Measurements from ENCODE around the gene ARL13A. TPM values are rescaled to one million over a fixed set of nuclear protein-coding genes. Genes with fewer than 3 reads are reported as not detected.
A peak's percentile ranks its signal among the peaks of the same experiment; 100 is the strongest.

ARL13A gene
- total and polyA plus RNA-seq, 2 donors (not counting 1 experiment from before 2014, with no cell fraction given) = not detected

DNA sequence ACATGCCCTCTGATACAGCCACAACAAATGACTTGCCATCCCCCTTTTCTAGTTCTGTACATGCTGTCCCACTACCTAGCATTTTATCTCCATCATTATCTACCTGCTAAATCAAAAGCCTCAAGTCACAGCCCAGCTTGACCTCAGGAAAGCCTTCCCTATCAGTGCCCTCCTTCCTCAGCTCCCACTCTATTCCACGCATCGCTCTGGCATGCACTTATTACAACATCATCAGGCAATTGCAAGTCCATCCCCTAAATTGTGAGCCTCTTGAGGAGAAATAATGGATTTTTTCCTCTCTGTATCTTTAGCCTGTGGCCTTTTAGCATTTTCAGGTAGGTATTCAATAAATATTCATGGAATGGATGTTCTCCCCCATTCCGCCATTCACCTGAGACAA lies 5.7 kb downstream of the ARL13A start:
- no peaks in the 10 kb centered on the region for H3K36me3 ChIP-seq (ENCODE audit: control insufficient read depth, insufficient read depth, low read length)
- H3K9ac ChIP-seq (ENCODE audit: insufficient read depth, low read length) = no peak overlapping the region
- no peaks in the 10 kb centered on the region for H3K27me3 ChIP-seq (ENCODE audit: control insufficient read depth, insufficient read depth, low read length)
- no peak overlapping the region for H3K4me2 ChIP-seq (ENCODE audit: extremely low read depth, insufficient read depth, low read length)
- H3K9me3 ChIP-seq (ENCODE audit: control insufficient read depth, insufficient read depth, low read depth, low read length) = no peaks in the 10 kb centered on the region
- H4K20me1 ChIP-seq (ENCODE audit: control insufficient read depth, extremely low read depth, insufficient read depth, low read length) = no peaks in the 10 kb centered on the region
- no peak for TF ChIP-seq EZH2 (IDR thresholded peaks at IDR 0.05; ENCODE audit: low read length, missing control alignments)
- TF ChIP-seq, protein P1, sequence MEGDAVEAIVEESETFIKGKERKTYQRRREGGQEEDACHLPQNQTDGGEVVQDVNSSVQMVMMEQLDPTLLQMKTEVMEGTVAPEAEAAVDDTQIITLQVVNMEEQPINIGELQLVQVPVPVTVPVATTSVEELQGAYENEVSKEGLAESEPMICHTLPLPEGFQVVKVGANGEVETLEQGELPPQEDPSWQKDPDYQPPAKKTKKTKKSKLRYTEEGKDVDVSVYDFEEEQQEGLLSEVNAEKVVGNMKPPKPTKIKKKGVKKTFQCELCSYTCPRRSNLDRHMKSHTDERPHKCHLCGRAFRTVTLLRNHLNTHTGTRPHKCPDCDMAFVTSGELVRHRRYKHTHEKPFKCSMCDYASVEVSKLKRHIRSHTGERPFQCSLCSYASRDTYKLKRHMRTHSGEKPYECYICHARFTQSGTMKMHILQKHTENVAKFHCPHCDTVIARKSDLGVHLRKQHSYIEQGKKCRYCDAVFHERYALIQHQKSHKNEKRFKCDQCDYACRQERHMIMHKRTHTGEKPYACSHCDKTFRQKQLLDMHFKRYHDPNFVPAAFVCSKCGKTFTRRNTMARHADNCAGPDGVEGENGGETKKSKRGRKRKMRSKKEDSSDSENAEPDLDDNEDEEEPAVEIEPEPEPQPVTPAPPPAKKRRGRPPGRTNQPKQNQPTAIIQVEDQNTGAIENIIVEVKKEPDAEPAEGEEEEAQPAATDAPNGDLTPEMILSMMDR (conservative IDR thresholded peaks at IDR 0.05 in 1 of 2, IDR thresholded peaks at IDR 0.05 in 1 of 2; ENCODE audit: low read depth in 1 of 2, low read length in 2 of 2) = no peak
- H3K79me2 ChIP-seq (ENCODE audit: control insufficient read depth, insufficient read depth, low read length) = no peaks in the 10 kb centered on the region
- H3K27ac ChIP-seq (ENCODE audit: insufficient read depth, low read length) = no peak overlapping the region
- DNase-seq (ENCODE audit: low read depth in 2 of 2) = peak; percentile 25 to 33
- no peaks in the 10 kb centered on the region for H3K4me1 ChIP-seq (ENCODE audit: control insufficient read depth, extremely low read depth, insufficient read depth, low read length)
- no peak overlapping the region for H3K4me3 ChIP-seq (replicated peaks in 1 of 4; ENCODE audit: control extremely low read depth in 1 of 4, insufficient read depth in 1 of 4, low read depth in 3 of 4, low read length in 4 of 4)
- H2AFZ ChIP-seq (ENCODE audit: low read length) = no peak overlapping the region

DNA sequence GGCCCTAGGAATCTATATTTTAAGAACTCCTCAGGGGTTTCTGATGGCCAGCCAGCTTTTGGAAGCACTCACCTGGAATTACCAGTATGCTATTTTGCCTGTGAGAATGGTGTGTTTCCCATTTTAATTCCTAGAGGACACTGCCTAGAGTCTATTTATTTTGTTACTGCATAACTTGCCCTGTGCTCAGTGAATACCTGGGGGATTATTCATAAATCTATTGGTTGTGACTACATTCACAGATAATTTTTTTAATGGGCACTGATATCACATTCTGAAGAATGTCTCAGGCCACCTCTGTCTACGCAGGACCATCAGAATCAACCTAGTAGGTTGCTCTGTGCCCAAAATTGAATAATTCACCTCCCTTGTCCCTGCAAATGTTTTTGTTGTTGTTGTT lies 6.7 kb downstream of the ARL13A start:
- H3K9me3 ChIP-seq (ENCODE audit: control insufficient read depth, insufficient read depth, low read depth, low read length) = no peaks in the 10 kb centered on the region
- H3K27ac ChIP-seq (ENCODE audit: insufficient read depth, low read length) = no peak overlapping the region
- H2AFZ ChIP-seq (ENCODE audit: low read length) = no peak overlapping the region
- H3K9ac ChIP-seq (ENCODE audit: insufficient read depth, low read length) = no peak overlapping the region
- no peaks in the 10 kb centered on the region for H3K27me3 ChIP-seq (ENCODE audit: control insufficient read depth, insufficient read depth, low read length)
- DNase-seq (ENCODE audit: low read depth in 2 of 2) = peak in 1 of 2 donors; percentile 29
- no peak overlapping the region for H3K4me2 ChIP-seq (ENCODE audit: extremely low read depth, insufficient read depth, low read length)
- no peaks in the 10 kb centered on the region for H3K79me2 ChIP-seq (ENCODE audit: control insufficient read depth, insufficient read depth, low read length)
- no peak overlapping the region for H3K4me3 ChIP-seq (replicated peaks in 1 of 4; ENCODE audit: control extremely low read depth in 1 of 4, insufficient read depth in 1 of 4, low read depth in 3 of 4, low read length in 4 of 4)
- H3K36me3 ChIP-seq (ENCODE audit: control insufficient read depth, insufficient read depth, low read length) = no peaks in the 10 kb centered on the region
- H3K4me1 ChIP-seq (ENCODE audit: control insufficient read depth, extremely low read depth, insufficient read depth, low read length) = no peaks in the 10 kb centered on the region
- TF ChIP-seq, protein P1 (conservative IDR thresholded peaks at IDR 0.05 in 1 of 2, IDR thresholded peaks at IDR 0.05 in 1 of 2; ENCODE audit: low read depth in 1 of 2, low read length in 2 of 2) = no peak
- TF ChIP-seq EZH2 (IDR thresholded peaks at IDR 0.05; ENCODE audit: low read length, missing control alignments) = no peak
- no peaks in the 10 kb centered on the region for H4K20me1 ChIP-seq (ENCODE audit: control insufficient read depth, extremely low read depth, insufficient read depth, low read length)

DNA sequence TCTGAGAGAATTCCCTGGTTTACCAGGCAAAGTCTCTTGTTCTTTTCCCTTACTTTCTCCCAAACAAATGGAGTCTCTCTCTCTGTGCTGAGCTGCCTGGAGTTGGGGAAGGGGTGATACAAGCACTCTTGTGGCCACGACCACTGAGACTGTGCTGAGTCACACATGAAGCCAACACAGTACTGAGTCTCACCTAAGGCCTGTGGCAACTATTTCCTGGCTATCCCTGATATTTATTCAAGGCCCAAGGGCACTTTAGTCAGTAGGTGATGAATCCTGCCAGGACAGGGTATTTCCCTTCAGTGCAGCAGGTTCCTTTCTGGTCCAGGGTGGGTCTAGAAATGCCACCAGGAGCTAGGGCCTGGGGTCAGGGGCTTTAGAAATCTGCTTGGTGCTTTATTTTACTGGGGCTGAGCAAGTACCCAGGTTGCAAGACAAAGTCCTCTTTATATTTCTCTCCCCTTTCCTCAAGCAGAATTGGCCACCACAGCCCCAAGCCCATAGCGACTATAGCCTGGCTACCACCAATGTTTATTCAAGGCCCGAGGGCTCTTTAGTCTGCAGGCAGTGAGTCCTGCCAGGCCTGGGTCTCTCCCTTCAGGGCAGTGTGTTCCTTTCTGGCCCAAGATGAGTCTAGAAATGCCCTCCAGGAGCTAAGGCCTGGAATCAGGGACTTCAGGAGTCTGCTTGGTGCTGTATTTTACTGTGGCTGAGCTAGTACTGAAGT lies 10.5 kb downstream of the ARL13A start:
- Histone ChIP-seq H3K9ac (ENCODE audit: insufficient read depth, low read length) (no peak overlapping the region), H3K4me1 (ENCODE audit: control insufficient read depth, extremely low read depth, insufficient read depth, low read length) (no peaks in the 10 kb centered on the region), H3K27ac (ENCODE audit: insufficient read depth, low read length) (no peak overlapping the region), H2AFZ (ENCODE audit: low read length) (no peak overlapping the region), H3K9me3 (ENCODE audit: control insufficient read depth, insufficient read depth, low read depth, low read length) (no peaks in the 10 kb centered on the region), H3K79me2 (ENCODE audit: control insufficient read depth, insufficient read depth, low read length) (no peaks in the 10 kb centered on the region), H3K36me3 (ENCODE audit: control insufficient read depth, insufficient read depth, low read length) (no peaks in the 10 kb centered on the region), H3K4me3 (replicated peaks in 1 of 4; ENCODE audit: control extremely low read depth in 1 of 4, insufficient read depth in 1 of 4, low read depth in 3 of 4, low read length in 4 of 4) (no peak overlapping the region), H3K27me3 (ENCODE audit: control insufficient read depth, insufficient read depth, low read length) (no peaks in the 10 kb centered on the region), H4K20me1 (ENCODE audit: control insufficient read depth, extremely low read depth, insufficient read depth, low read length) (no peaks in the 10 kb centered on the region), H3K4me2 (ENCODE audit: extremely low read depth, insufficient read depth, low read length) (no peak overlapping the region)
- peak in 1 of 2 donors; percentile 5 for DNase-seq (ENCODE audit: low read depth in 2 of 2)
- TF ChIP-seq, protein P1 (conservative IDR thresholded peaks at IDR 0.05 in 1 of 2, IDR thresholded peaks at IDR 0.05 in 1 of 2; ENCODE audit: low read depth in 1 of 2, low read length in 2 of 2) = no peak
- no peak for TF ChIP-seq EZH2 (IDR thresholded peaks at IDR 0.05; ENCODE audit: low read length, missing control alignments)
